ENCODE measurements around the gene KRT39.
"Not testable (repeated sequence)": the region's sequence is repeated elsewhere in the genome, so short reads cannot be mapped to it uniquely, and the experiment has no call there.

Gene KRT39

GRCh38 chr17:40936976-40937375, 29.8 kb downstream of the KRT39 start:
- no peak for DNase-seq

- DNase-seq = no peak
Observed at GRCh38 chr17:40936437-40936971, 30.2 kb downstream of the KRT39 start.

- DNase-seq = no peak
Observed at GRCh38 chr17:40935624-40936023, 31.1 kb downstream of the KRT39 start.

DNA sequence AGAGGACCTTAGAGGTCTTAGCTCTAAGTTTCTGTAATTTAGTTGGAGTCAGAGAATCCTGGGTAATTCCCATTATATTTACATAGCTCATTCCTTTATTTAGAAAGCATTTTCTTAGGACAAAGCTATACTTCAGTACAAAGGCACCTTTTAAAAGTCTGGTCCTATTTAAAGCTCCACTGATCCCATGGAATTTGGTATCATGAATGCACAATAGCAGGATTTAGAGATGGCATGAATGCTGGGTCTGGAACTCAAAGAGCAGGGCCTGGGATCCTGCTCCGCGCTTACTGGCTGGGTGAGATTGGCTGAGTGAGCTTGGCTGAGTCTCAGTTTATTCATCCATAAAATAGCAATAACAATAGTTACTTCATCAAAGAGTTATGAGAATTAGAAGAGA, 34.1 kb downstream of the KRT39 start:
- peak; percentile 60 for DNase-seq

- DNase-seq = no peak
Observed at GRCh38 chr17:40931311-40931710, 35.4 kb downstream of the KRT39 start.

GRCh38 chr17:40926341-40926740, 40.4 kb downstream of the KRT39 start:
- DNase-seq = no peak

DNA sequence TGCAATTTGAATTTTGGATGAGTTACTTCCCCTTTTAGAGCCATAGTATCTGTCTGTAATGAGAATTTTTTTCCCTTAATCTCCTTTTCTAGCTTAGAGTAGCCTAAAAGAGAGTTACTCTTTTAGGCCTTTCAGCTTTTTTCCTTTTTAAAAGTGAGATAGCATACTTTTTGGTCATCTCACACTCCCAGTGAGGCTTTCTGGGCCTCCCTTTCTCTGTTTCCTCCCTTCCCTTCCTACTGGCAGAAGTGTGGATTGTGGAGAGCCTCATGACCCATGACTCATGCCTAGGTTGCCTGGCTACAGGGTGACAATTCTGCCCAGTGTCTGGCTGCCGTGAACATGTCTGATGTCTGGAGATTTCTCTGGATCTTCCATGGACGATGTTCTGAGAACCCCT, 44.5 kb downstream of the KRT39 start:
- no peak for DNase-seq

GRCh38 chr17:40921026-40921425, 45.7 kb downstream of the KRT39 start:
- DNase-seq = no peak

- DNase-seq = not testable (repeated sequence)
Observed at GRCh38 chr17:40917116-40917515, 49.6 kb downstream of the KRT39 start.

- DNase-seq = no peak
Observed at GRCh38 chr17:40916366-40916765, 50.4 kb downstream of the KRT39 start.

- no peak for DNase-seq
Observed at GRCh38 chr17:40915721-40916256, 51.0 kb downstream of the KRT39 start.

DNA sequence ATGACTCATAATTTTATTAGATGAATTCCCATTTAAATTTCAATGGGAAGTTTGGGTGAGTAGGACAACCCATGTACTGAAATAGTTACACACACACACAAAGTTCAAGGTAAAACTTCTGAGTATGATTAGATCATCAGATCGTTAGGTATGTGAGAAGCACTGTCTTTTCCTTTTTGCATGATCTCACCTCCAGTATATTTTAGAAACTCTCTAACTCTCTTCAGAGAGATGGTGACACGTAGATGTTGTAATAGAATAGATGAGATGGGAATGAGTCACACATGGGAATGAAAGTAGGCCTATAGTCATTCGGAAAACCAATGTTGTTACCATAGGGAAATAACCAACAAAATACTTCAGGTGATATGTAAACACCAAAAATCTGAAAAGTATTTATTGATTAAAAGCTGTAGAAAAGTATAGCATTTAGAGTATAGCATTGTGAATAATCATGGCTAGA, 51.5 kb downstream of the KRT39 start:
- DNase-seq = no peak

DNA sequence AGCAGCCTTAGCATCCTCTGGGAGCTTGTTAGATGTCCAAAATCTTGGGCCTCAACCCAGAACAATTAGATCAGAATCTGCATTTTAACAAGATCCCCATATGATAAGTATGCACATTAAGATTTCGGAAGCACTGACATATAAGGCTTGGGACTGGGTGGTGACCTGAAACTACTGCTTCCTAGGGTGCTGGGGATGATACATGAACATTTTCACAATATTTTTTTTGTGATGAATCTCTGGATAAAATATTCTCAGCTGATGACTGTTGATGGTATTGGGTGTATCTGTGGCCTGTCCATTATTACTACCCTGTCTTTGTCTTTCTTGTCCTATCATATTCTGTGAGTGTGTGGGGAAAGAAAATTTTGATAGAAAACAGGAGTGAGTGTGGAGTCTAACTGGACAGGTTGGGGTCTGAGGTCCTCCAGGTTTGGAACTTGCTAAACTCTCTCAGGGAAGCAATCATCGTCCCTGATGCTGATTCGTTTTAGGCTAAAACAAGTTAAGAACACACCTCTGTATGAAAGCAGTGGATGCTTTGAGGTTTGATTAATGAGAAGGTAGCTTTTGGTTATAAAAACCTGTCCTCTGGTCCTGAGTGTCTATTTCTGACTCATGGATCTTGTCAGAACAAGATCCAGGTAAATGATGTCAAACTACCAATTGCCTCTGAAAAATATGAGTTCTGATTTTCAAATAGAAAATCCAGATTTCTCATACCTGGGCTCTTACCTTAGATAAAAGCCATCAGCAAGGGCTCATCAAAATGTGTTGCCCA, 52.5 kb downstream of the KRT39 start:
- no peak for DNase-seq

- DNase-seq = no peak
Observed at GRCh38 chr17:40912486-40913210, 54.1 kb downstream of the KRT39 start.

- no peak for DNase-seq
Observed at GRCh38 chr17:40910441-40910841, 56.3 kb downstream of the KRT39 start.

DNA sequence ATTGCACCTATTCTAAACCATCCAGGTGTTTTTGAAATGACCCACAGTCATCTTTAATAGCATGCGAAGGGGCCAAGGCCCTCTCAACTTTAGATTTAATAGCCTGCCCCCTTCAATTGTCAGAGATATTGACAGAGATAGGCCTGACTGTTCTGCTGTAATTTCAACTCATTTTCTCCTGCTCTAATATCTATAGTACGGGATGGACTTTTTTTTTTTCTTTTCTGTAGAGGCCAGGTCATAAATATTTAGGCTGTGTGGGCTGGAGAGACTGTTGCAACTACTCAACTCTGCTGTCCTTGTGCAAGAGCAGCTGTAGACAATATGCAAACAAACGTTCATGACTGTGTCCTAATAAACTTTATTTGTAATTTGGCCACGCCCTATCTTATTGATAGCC, 57.0 kb downstream of the KRT39 start:
- DNase-seq = no peak

DNA sequence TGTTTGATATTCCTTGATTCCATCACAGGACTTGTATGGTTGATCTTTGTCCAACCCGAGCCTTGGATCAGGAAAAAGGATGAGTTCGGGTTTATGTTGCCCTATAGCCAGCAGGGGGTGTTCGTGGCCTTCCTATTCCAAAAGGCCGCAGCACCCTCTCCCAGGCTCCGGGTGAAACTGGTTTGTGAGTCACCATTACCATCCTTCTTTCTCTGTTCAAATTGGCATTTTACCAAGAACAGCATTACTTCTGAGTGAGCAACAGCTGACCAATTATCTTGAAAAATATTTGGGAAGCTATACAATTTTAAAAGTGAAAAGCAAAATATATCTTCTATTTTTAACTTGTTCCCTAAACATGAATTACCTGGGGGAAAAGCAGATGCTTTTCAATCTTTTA, 57.4 kb downstream of the KRT39 start:
- DNase-seq = peak; percentile 70

Data from NCI-H1048 (cell line).